H1 (cell line): ENCODE measurements around the gene PTTG1IP. TPM values are rescaled to one million over a fixed set of nuclear protein-coding genes. Genes with fewer than 3 reads are reported as not detected.

Experiments used
- CTCF ChIA-PET: fragments of 300-600 bp; sonication (Branson Sonifier 250); formaldehyde crosslinking; loops from one replicate; lab custom pipeline; 2021; ENCODE audit not compliant: partially characterized antibody; lab: Charles Lee
- POLR2A ChIA-PET: fragments of 300-600 bp; sonication (Branson Sonifier 250); formaldehyde crosslinking; loops from one replicate; lab custom pipeline; 2021; ENCODE audit warnings: inconsistent platforms; ENCODE audit not compliant: partially characterized antibody; lab: Charles Lee
- DNase-seq, 2 experiments: peaks; one replicate each; pipeline versions ENCODE4 v3.0.0 to v3.0.0-alpha.2; 2010 to 2022; ENCODE audit warnings: low spot score in 2 of 2, low read depth in 1 of 2, mixed read lengths in 1 of 2
- FAIRE-seq: peaks from 2 replicates; lab custom pipeline; 2011; peaks lifted over from hg19 to GRCh38; lab: Jason Lieb, UNC
- H2AFZ ChIP-seq: 2 replicates; pipeline ENCODE4 v1.8.1; 2012; ENCODE audit warnings: low read length, inconsistent platforms
- H2AK5ac ChIP-seq: 2 replicates; pipeline ENCODE4 v1.6.1; 2013; ENCODE audit warnings: low read depth, low read length
- H2BK120ac ChIP-seq: replicated peaks from 2 replicates; pipeline ENCODE3; 2013; ENCODE audit warnings: low read depth, low read length, inconsistent platforms
- H2BK12ac ChIP-seq: 2 replicates; pipeline ENCODE4 v1.6.1; 2013; ENCODE audit warnings: low read depth, low read length
- H2BK15ac ChIP-seq: 2 replicates; pipeline ENCODE4 v1.6.1; 2013; ENCODE audit warnings: low read length
- H2BK20ac ChIP-seq: 2 replicates; pipeline ENCODE4 v1.6.1; 2013; ENCODE audit warnings: low read length
- H2BK5ac ChIP-seq: 2 replicates; pipeline ENCODE4 v1.6.1; 2013; ENCODE audit warnings: low read depth, low read length
- H3K14ac ChIP-seq: 2 replicates; pipeline ENCODE4 v1.6.1; 2013; ENCODE audit warnings: inconsistent platforms; ENCODE audit not compliant: insufficient read length
- H3K18ac ChIP-seq: 2 replicates; pipeline ENCODE4 v1.6.1; 2013; ENCODE audit warnings: low read length; ENCODE audit errors: extremely low read depth
- H3K23ac ChIP-seq: 2 replicates; pipeline ENCODE4 v1.6.1; 2013; ENCODE audit warnings: inconsistent platforms; ENCODE audit not compliant: insufficient read length
- H3K23me2 ChIP-seq: 2 replicates; pipeline ENCODE4 v1.6.1; 2013; ENCODE audit warnings: low read depth, low read length
- H3K27ac ChIP-seq: 2 replicates; pipeline ENCODE4 v1.6.1; 2011; ENCODE audit warnings: low read depth, low read length, inconsistent platforms
- H3K27me3 ChIP-seq, 4 experiments: replicated peaks in 1 of 4; 1 replicate in 1 of 4; 2 replicates in 3 of 4; pipeline versions ENCODE4 v1.6.1 to v1.8.1; 2011 to 2013; ENCODE audit warnings: low read length in 3 of 4, mild to moderate bottlenecking in 3 of 4, inconsistent platforms in 2 of 4, mixed read lengths in 2 of 4, moderate library complexity in 1 of 4; ENCODE audit not compliant: control insufficient read depth in 3 of 4, insufficient read depth in 3 of 4; ENCODE audit errors: extremely low read depth in 1 of 4
- H3K36me3 ChIP-seq, 4 experiments: 2 replicates each; pipeline versions ENCODE4 v1.6.1 to v1.8.1; 2011 to 2013; ENCODE audit warnings: mild to moderate bottlenecking in 4 of 4, low read length in 3 of 4, moderate library complexity in 2 of 4, control low read depth in 1 of 4, inconsistent platforms in 1 of 4; ENCODE audit not compliant: insufficient read depth in 4 of 4, control insufficient read depth in 2 of 4
- H3K4ac ChIP-seq: replicated peaks from 2 replicates; pipeline ENCODE3; 2013; ENCODE audit warnings: low read length, low read depth, mixed read lengths, inconsistent platforms; ENCODE audit not compliant: insufficient read length
- H3K4me1 ChIP-seq, 4 experiments: replicated peaks in 1 of 4; 1 replicate in 1 of 4; 2 replicates in 3 of 4; pipeline versions ENCODE4 v1.6.1 to v1.8.1; 2011 to 2013; ENCODE audit warnings: low read length in 3 of 4, inconsistent platforms in 2 of 4, mixed read lengths in 1 of 4; ENCODE audit not compliant: insufficient read depth in 4 of 4, control insufficient read depth in 3 of 4
- H3K4me2 ChIP-seq, 2 experiments: 2 replicates each; pipeline versions ENCODE4 v1.6.1 to v1.8.1; 2011 to 2013; ENCODE audit warnings: low read depth in 2 of 2, low read length in 2 of 2, control low read depth in 1 of 2, inconsistent platforms in 1 of 2, mild to moderate bottlenecking in 1 of 2; ENCODE audit not compliant: insufficient read depth in 1 of 2
- H3K4me3 ChIP-seq, 4 experiments: fragments of 200-600, 300-600 bp in 1 of 4; sonication (generic), shearing (Covaris generic), sonication (Bioruptor Twin) in 1 of 4; 2 replicates each; pipeline versions ENCODE4 v1.5.1 to v1.8.1; 2011 to 2016; ENCODE audit warnings: low read length in 4 of 4, low read depth in 3 of 4, control low read depth in 2 of 4, inconsistent platforms in 2 of 4, mild to moderate bottlenecking in 2 of 4, mixed read lengths in 1 of 4, moderate library complexity in 1 of 4; ENCODE audit not compliant: insufficient read depth in 2 of 4; ENCODE audit errors: extremely low read depth in 1 of 4
- H3K56ac ChIP-seq: replicated peaks from 2 replicates; pipeline ENCODE3; 2013; ENCODE audit warnings: low read depth, mild to moderate bottlenecking, mixed read lengths, low read length, inconsistent platforms; ENCODE audit not compliant: insufficient read length
- H3K79me1 ChIP-seq: 2 replicates; pipeline ENCODE4 v1.6.1; 2013; ENCODE audit warnings: low read depth, low read length, control low read depth
- H3K79me2 ChIP-seq, 2 experiments: 2 replicates each; pipeline versions ENCODE4 v1.6.1 to v1.8.1; 2012 to 2013; ENCODE audit warnings: low read length in 2 of 2, mild to moderate bottlenecking in 2 of 2, inconsistent platforms in 1 of 2; ENCODE audit not compliant: insufficient read depth in 2 of 2, control insufficient read depth in 1 of 2
- H3K9ac ChIP-seq, 4 experiments: replicated peaks in 1 of 4; 1 replicate in 1 of 4; 2 replicates in 3 of 4; pipeline versions ENCODE4 v1.6.1 to v1.8.1; 2011 to 2013; ENCODE audit warnings: low read depth in 3 of 4, low read length in 3 of 4, control low read depth in 2 of 4, mild to moderate bottlenecking in 2 of 4, moderate library complexity in 2 of 4, inconsistent platforms in 1 of 4; ENCODE audit errors: extremely low read depth in 1 of 4
- H3K9me3 ChIP-seq, 2 experiments: 2 replicates each; pipeline versions ENCODE4 v1.6.1 to v1.8.1; 2012 to 2013; ENCODE audit warnings: mild to moderate bottlenecking in 2 of 2, moderate library complexity in 2 of 2, control low read depth in 1 of 2, inconsistent platforms in 1 of 2, low read depth in 1 of 2, low read length in 1 of 2, mixed read lengths in 1 of 2; ENCODE audit not compliant: insufficient read depth in 2 of 2
- H4K20me1 ChIP-seq, 2 experiments: replicated peaks in 1 of 2; 2 replicates each; pipeline versions ENCODE3 to v1.8.1; 2011 to 2013; ENCODE audit warnings: inconsistent platforms in 2 of 2, low read length in 2 of 2, mild to moderate bottlenecking in 1 of 2; ENCODE audit not compliant: insufficient read depth in 2 of 2, control insufficient read depth in 1 of 2
- H4K5ac ChIP-seq: 2 replicates; pipeline ENCODE4 v1.6.1; 2013; ENCODE audit warnings: low read length, low read depth, mixed read lengths, inconsistent platforms; ENCODE audit not compliant: insufficient read length
- H4K8ac ChIP-seq: 2 replicates; pipeline ENCODE4 v1.8.0; 2013; ENCODE audit warnings: mild to moderate bottlenecking, moderate library complexity, low read length, inconsistent platforms; ENCODE audit not compliant: insufficient read depth; ENCODE audit errors: extremely low read depth
- H4K91ac ChIP-seq: replicated peaks from 2 replicates; pipeline ENCODE3; 2013; ENCODE audit warnings: low read length, mixed read lengths, inconsistent platforms; ENCODE audit not compliant: insufficient read length
- ATF3 ChIP-seq: IDR thresholded peaks from 2 replicates; pipeline ENCODE4 v1.6.1; 2011; ENCODE audit warnings: low read depth, mild to moderate bottlenecking, low read length; ENCODE audit not compliant: insufficient read depth
- BACH1 ChIP-seq: IDR thresholded peaks from 2 replicates; pipeline ENCODE4 v1.6.1; 2012; ENCODE audit warnings: low read length, improper control_type of control experiment
- CEBPB ChIP-seq: IDR thresholded peaks from 2 replicates; pipeline ENCODE4 v1.6.1; 2012; ENCODE audit warnings: low read depth, low read length
- CTBP2 ChIP-seq: IDR thresholded peaks from 2 replicates; pipeline ENCODE4 v1.7.0; 2011; ENCODE audit warnings: borderline replicate concordance, mild to moderate bottlenecking, moderate library complexity, mixed read lengths, low read length; ENCODE audit not compliant: insufficient read depth, insufficient read length
- CTCF ChIP-seq, 3 experiments: IDR thresholded peaks; 1 replicate in 2 of 3; 2 replicates in 1 of 3; pipeline versions ENCODE4 v1.5.1 to v1.6.1; 2011; ENCODE audit warnings: low read length in 3 of 3, mild to moderate bottlenecking in 3 of 3, inconsistent platforms in 2 of 3, low read depth in 1 of 3, moderate library complexity in 1 of 3; ENCODE audit not compliant: insufficient read depth in 1 of 3; ENCODE audit errors: control extremely low read depth in 1 of 3
- GABPA ChIP-seq: IDR thresholded peaks from 2 replicates; pipeline ENCODE4 v1.6.1; 2011; ENCODE audit warnings: mild to moderate bottlenecking, low read length, moderate library complexity, borderline replicate concordance; ENCODE audit not compliant: insufficient read depth
- RNF2 ChIP-seq: fragments of 200-900, 300-1000 bp; sonication (generic); IDR thresholded peaks from 2 replicates; pipeline ENCODE4 v1.7.1; 2016; ENCODE audit warnings: borderline replicate concordance, low read depth, mild to moderate bottlenecking, antibody characterized with exemption, low read length; ENCODE audit not compliant: poor library complexity, severe bottlenecking; ENCODE audit errors: missing control alignments
- SIRT6 ChIP-seq: IDR thresholded peaks from one replicate; pipeline ENCODE4 v1.7.1; 2012; ENCODE audit warnings: low read length, inconsistent platforms
- TEAD4 ChIP-seq: IDR thresholded peaks from 2 replicates; pipeline ENCODE4 v1.6.1; 2012; ENCODE audit warnings: low read depth, low read length, inconsistent platforms, mixed read lengths
- WGBS, 2 experiments: shearing (Covaris generic) in 1 of 2; methylation state at CpG; one replicate each; pipeline versions ENCODE4 v1.1.6 to v1.1.7; 2013 to 2015; ENCODE audit warnings: low lambda C conversion rate in 2 of 2, mixed read lengths in 2 of 2, inconsistent platforms in 1 of 2, low coverage in 1 of 2, missing lambda C conversion rate in 1 of 2; ENCODE audit not compliant: insufficient replicate concordance in 2 of 2, insufficient coverage in 1 of 2, insufficient read length in 1 of 2; ENCODE audit errors: extremely low coverage in 1 of 2, missing lambda C conversion rate in 1 of 2; 5-methylcytosine and 5-hydroxymethylcytosine counted together
- polyA plus RNA-seq, 7 experiments: library from polyadenylated mRNA; depleted of rRNA in 3 of 7; stranded (reverse) in 5 of 7; unstranded in 2 of 7; fragments of >200 nt in 5 of 7; fragments of 200-250 nt in 2 of 7; gene quantifications; 1 replicate in 5 of 7; 2 replicates in 1 of 7; 4 replicates in 1 of 7; pipeline versions ENCODE4 v1.2.1 to v1.2.3, GENCODE V29; 2011 to 2013; ENCODE audit warnings: missing spikeins in 2 of 7, mixed read lengths in 2 of 7
- total RNA-seq: library from RNA; stranded (reverse); fragmentation: NEBNext Ultra II Directional; extraction: Animal tissue kit (Norgen Biotek cat#: 25700); gene quantifications from 2 replicates; pipeline ENCODE4 v1.2.1, GENCODE V29; 2021

The PTTG1IP gene
- total and polyA plus RNA-seq, 2 of the 8 experiments (the other 6 are each of a cell fraction or from before 2014, with no cell fraction given): 90.8 to 130 TPM

- H3K23me2 ChIP-seq: peaks cover 6% of the 10 kb centered on the region; the same call in 1 of the 2 replicates
- FAIRE-seq: no peak
- POLR2A ChIA-PET: no interaction called here
Measured at GRCh38 chr21:44903689-44904088, 30.2 kb upstream of the PTTG1IP start.

More at GRCh38 chr21:44903689-44904088, 30.2 kb upstream of the PTTG1IP start:
- WGBS, 2 experiments: 82% methylated on average over 22 of the region's 22 CpGs; no CpG with 5 or more reads in 1 of the 2 experiments
- Histone ChIP-seq H3K27me3 (peaks cover 0 to 2% (median under 1%) of the 10 kb centered on the region in 4 experiments; a peak in 1 of 7 replicates), H4K20me1 (peaks cover 0 to 11% of the 10 kb centered on the region in 2 experiments), H3K79me1 (no peaks in the 10 kb centered on the region), H2BK120ac (no peak overlapping the region), H3K9ac (no peak overlapping the region), H2BK12ac (no peak overlapping the region), H3K14ac (no peak overlapping the region), H3K23ac (no peak overlapping the region), H2AFZ (no peak overlapping the region), H4K5ac (no peak overlapping the region), H2AK5ac (0 out of 2 replicates have a peak overlapping the region, but pooled peaks have one; percentile 17), H3K79me2 (no peaks in the 10 kb centered on the region), H3K18ac (no peak overlapping the region), H2BK5ac (no peak overlapping the region), H4K8ac (no peak overlapping the region), H3K4me1 (peaks cover 0 to 9% (median 0%) of the 10 kb centered on the region in 4 experiments; a peak in 3 of 7 replicates), H2BK15ac (no peak overlapping the region), H3K27ac (no peak overlapping the region), H3K4me2 (no peak overlapping the region), H3K4ac (no peak overlapping the region), H3K4me3 (no peak overlapping the region), H3K9me3 (no peaks in the 10 kb centered on the region; a peak in 1 of 4 replicates), H2BK20ac (no peak overlapping the region), H3K36me3 (no peaks in the 10 kb centered on the region; a peak in 1 of 8 replicates), H4K91ac (no peak overlapping the region), H3K56ac (no peak overlapping the region)
- TF ChIP-seq CTBP2 (no peak), GABPA (no peak), ATF3 (no peak), BACH1 (no peak), CTCF (IDR thresholded peaks at IDR 0.05; ENCODE audit: control extremely low read depth in 1 of 3, insufficient read depth in 1 of 3, low read depth in 1 of 3, low read length in 3 of 3) (no peak), RNF2 (no peak), TEAD4 (no peak), CEBPB (no peak), SIRT6 (no peak)
- DNase-seq: no peak
- CTCF ChIA-PET: no interaction called here
